CD4-positive, alpha-beta memory T cell (primary cell): ENCODE results near the gene TEAD4. TPM values are rescaled to one million over a fixed set of nuclear protein-coding genes. Genes with fewer than 3 reads are reported as not detected.

Experiments used
- CTCF ChIA-PET: fragments of 350-600 bp; sonication (Branson Sonifier 250); formaldehyde crosslinking; loops from one replicate; lab custom pipeline; 2021; ENCODE audit warnings: inconsistent platforms; ENCODE audit not compliant: partially characterized antibody; lab: Charles Lee
- POLR2A ChIA-PET: fragments of 350-600 bp; sonication (Branson Sonifier 250); formaldehyde crosslinking; loops from one replicate; lab custom pipeline; 2021; ENCODE audit not compliant: partially characterized antibody; lab: Charles Lee
- DNase-seq, 5 donors: peaks; one replicate each; pipeline versions ENCODE4 v3.0.0 to v3.0.0-alpha.2; 2020 to 2022; ENCODE audit warnings: mixed read lengths in 1 of 5
- H3K27ac ChIP-seq: one replicate; pipeline ENCODE4 v1.7.0; 2013; ENCODE audit warnings: low read depth, low read length
- H3K27me3 ChIP-seq: 2 replicates; pipeline ENCODE4 v1.7.0; 2013; ENCODE audit warnings: mild to moderate bottlenecking, low read length, moderate library complexity; ENCODE audit not compliant: insufficient read depth
- H3K36me3 ChIP-seq: 2 replicates; pipeline ENCODE4 v1.7.0; 2013; ENCODE audit warnings: mild to moderate bottlenecking, low read length, moderate library complexity; ENCODE audit not compliant: insufficient read depth
- H3K4me1 ChIP-seq: 2 replicates; pipeline ENCODE4 v1.7.0; 2013; ENCODE audit warnings: mild to moderate bottlenecking, low read length, moderate library complexity; ENCODE audit not compliant: insufficient read depth
- H3K4me3 ChIP-seq, 2 donors: one replicate each; pipeline ENCODE4 v1.7.0; 2013; ENCODE audit warnings: low read length in 2 of 2, mild to moderate bottlenecking in 1 of 2
- H3K9me3 ChIP-seq, 2 donors: one replicate each; pipeline ENCODE4 v1.7.0; 2013; ENCODE audit warnings: low read length in 2 of 2, control low read depth in 1 of 2; ENCODE audit not compliant: control insufficient read depth in 1 of 2
- H3K27ac Mint-ChIP-seq, 7 donors: one replicate each; pipeline ENCODE4 v1.8.0; 2020 to 2021; ENCODE audit warnings: mixed read lengths in 7 of 7, mild to moderate bottlenecking in 6 of 7, inconsistent platforms in 3 of 7, moderate library complexity in 3 of 7
- H3K27me3 Mint-ChIP-seq, 2 donors: one replicate each; pipeline ENCODE4 v1.8.0; 2020 to 2021; ENCODE audit warnings: mixed read lengths in 2 of 2
- H3K36me3 Mint-ChIP-seq, 2 donors: one replicate each; pipeline ENCODE4 v1.8.0; 2020 to 2021; ENCODE audit warnings: mixed read lengths in 2 of 2, inconsistent platforms in 1 of 2, mild to moderate bottlenecking in 1 of 2
- H3K4me1 Mint-ChIP-seq, 4 donors: one replicate each; pipeline ENCODE4 v1.8.0; 2020 to 2021; ENCODE audit warnings: mixed read lengths in 4 of 4, mild to moderate bottlenecking in 1 of 4
- H3K4me3 Mint-ChIP-seq, 8 donors: one replicate each; pipeline ENCODE4 v1.8.0; 2020 to 2021; ENCODE audit warnings: mixed read lengths in 8 of 8, mild to moderate bottlenecking in 7 of 8, moderate library complexity in 6 of 8, inconsistent platforms in 3 of 8
- H3K9me3 Mint-ChIP-seq, 8 donors: one replicate each; pipeline ENCODE4 v1.8.0; 2020 to 2021; ENCODE audit warnings: mixed read lengths in 8 of 8, mild to moderate bottlenecking in 5 of 8, inconsistent platforms in 3 of 8, moderate library complexity in 1 of 8
- intact Hi-C: fragments of 100-400 bp; cut with micrococcal nuclease; formaldehyde crosslinking; loops from one replicate; pipeline ENCODE4 v1.15.1; 2023
- polyA plus RNA-seq, 2 donors: library from polyadenylated mRNA; unstranded; fragments of 300-500 nt; fragmentation: Illumina TruSeq; gene quantifications; one replicate each; pipeline ENCODE4 v1.2.3, GENCODE V29; 2021
- total RNA-seq, 2 experiments: library from RNA; stranded (reverse); gene quantifications; one replicate each; pipeline ENCODE4 v1.2.3, GENCODE V29; 2021

The TEAD4 gene
- total and polyA plus RNA-seq, 4 experiments from 2014 or later, result not detected

GRCh38 chr12:2959505-2960389, 550 bp downstream of the TEAD4 start:
- CTCF ChIA-PET, result no interaction called here
- intact Hi-C loops, result no loop called here
- Mint-ChIP-seq H3K4me1 (peaks cover 11 to 26% (median 18%) of the 10 kb centered on the region in 4 donors), H3K36me3 (no peaks in the 10 kb centered on the region), H3K27me3 (peaks cover 36 to 50% of the 10 kb centered on the region in 2 donors), H3K9me3 (no peaks in the 10 kb centered on the region), H3K4me3 (peak overlapping the region; percentile 31 to 83 (median 64)), H3K27ac (no peak overlapping the region)
- no peaks in the 10 kb centered on the region for H3K9me3 ChIP-seq
- no peak overlapping the region for H3K4me3 ChIP-seq
- no peak overlapping the region for H3K27ac ChIP-seq
- H3K4me1 ChIP-seq, result peaks cover 3% of the 10 kb centered on the region
- POLR2A ChIA-PET, result no interaction called here
- no peaks in the 10 kb centered on the region for H3K36me3 ChIP-seq
- H3K27me3 ChIP-seq, result peaks cover 9% of the 10 kb centered on the region
- DNase-seq, result no peak

- POLR2A ChIA-PET, result no interaction called here
- DNase-seq, result no peak
- Histone ChIP-seq H3K4me3 (no peak overlapping the region), H3K9me3 (no peaks in the 10 kb centered on the region), H3K27me3 (peaks cover 9% of the 10 kb centered on the region), H3K36me3 (no peaks in the 10 kb centered on the region), H3K27ac (no peak overlapping the region), H3K4me1 (peaks cover 3% of the 10 kb centered on the region)
- CTCF ChIA-PET, result no interaction called here
- peaks cover 36 to 50% of the 10 kb centered on the region in 2 donors for H3K27me3 Mint-ChIP-seq
- no peak overlapping the region for H3K27ac Mint-ChIP-seq
- H3K36me3 Mint-ChIP-seq, result no peaks in the 10 kb centered on the region
- intact Hi-C loops, result no loop called here
- peaks cover 11 to 26% (median 18%) of the 10 kb centered on the region in 4 donors for H3K4me1 Mint-ChIP-seq
- H3K9me3 Mint-ChIP-seq, result no peaks in the 10 kb centered on the region
- peak overlapping the region; percentile 46 to 85 (median 66) for H3K4me3 Mint-ChIP-seq
Measured at GRCh38 chr12:2960390-2960956, 1.3 kb downstream of the TEAD4 start.

- intact Hi-C loops, result no loop called here
- no peaks in the 10 kb centered on the region for H3K9me3 ChIP-seq
- no peak for DNase-seq
- no peaks in the 10 kb centered on the region for H3K36me3 ChIP-seq
- H3K27me3 Mint-ChIP-seq, result peaks cover 35 to 49% of the 10 kb centered on the region in 2 donors
- H3K27ac ChIP-seq, result no peak overlapping the region
- ChIA-PET POLR2A (no interaction called here), CTCF (no interaction called here)
- no peak overlapping the region for H3K4me3 ChIP-seq
- H3K27me3 ChIP-seq, result peaks cover 9% of the 10 kb centered on the region
- H3K4me1 Mint-ChIP-seq, result peaks cover 11 to 26% (median 18%) of the 10 kb centered on the region in 4 donors
- peak overlapping the region in 7 of 8 donors; percentile 44 to 67 (median 64) for H3K4me3 Mint-ChIP-seq
- H3K36me3 Mint-ChIP-seq, result no peaks in the 10 kb centered on the region
- H3K27ac Mint-ChIP-seq, result no peak overlapping the region
- peaks cover 3% of the 10 kb centered on the region for H3K4me1 ChIP-seq
- no peaks in the 10 kb centered on the region for H3K9me3 Mint-ChIP-seq
Measured at GRCh38 chr12:2960996-2961616, 1.9 kb downstream of the TEAD4 start.

GRCh38 chr12:2961705-2962104, 2.5 kb downstream of the TEAD4 start:
- H3K4me1 ChIP-seq, result peaks cover 3% of the 10 kb centered on the region
- no peaks in the 10 kb centered on the region for H3K9me3 Mint-ChIP-seq
- POLR2A ChIA-PET, result no interaction called here
- H3K36me3 Mint-ChIP-seq, result no peaks in the 10 kb centered on the region
- H3K36me3 ChIP-seq, result no peaks in the 10 kb centered on the region
- H3K4me3 Mint-ChIP-seq, result peak overlapping the region in 1 of 8 donors; percentile 46
- peaks cover 35 to 47% of the 10 kb centered on the region in 2 donors for H3K27me3 Mint-ChIP-seq
- CTCF ChIA-PET, result no interaction called here
- no peaks in the 10 kb centered on the region for H3K9me3 ChIP-seq
- no peak overlapping the region for H3K27ac ChIP-seq
- DNase-seq, result no peak
- intact Hi-C loops, result no loop called here
- H3K4me1 Mint-ChIP-seq, result peaks cover 11 to 26% (median 18%) of the 10 kb centered on the region in 4 donors
- peaks cover 9% of the 10 kb centered on the region for H3K27me3 ChIP-seq
- no peak overlapping the region for H3K27ac Mint-ChIP-seq
- no peak overlapping the region for H3K4me3 ChIP-seq

GRCh38 chr12:2963154-2963759, 4.1 kb downstream of the TEAD4 start:
- H3K36me3 Mint-ChIP-seq, result no peaks in the 10 kb centered on the region
- H3K36me3 ChIP-seq, result no peaks in the 10 kb centered on the region
- intact Hi-C loops, result no loop called here
- peaks cover 3% of the 10 kb centered on the region for H3K4me1 ChIP-seq
- ChIA-PET POLR2A (no interaction called here), CTCF (no interaction called here)
- peaks cover 9% of the 10 kb centered on the region for H3K27me3 ChIP-seq
- no peak overlapping the region for H3K4me3 Mint-ChIP-seq
- DNase-seq, result no peak
- no peak overlapping the region for H3K27ac Mint-ChIP-seq
- H3K9me3 ChIP-seq, result no peaks in the 10 kb centered on the region
- no peak overlapping the region for H3K4me3 ChIP-seq
- peaks cover 25 to 37% of the 10 kb centered on the region in 2 donors for H3K27me3 Mint-ChIP-seq
- H3K27ac ChIP-seq, result no peak overlapping the region
- peaks cover 9 to 21% (median 15%) of the 10 kb centered on the region in 4 donors for H3K4me1 Mint-ChIP-seq
- H3K9me3 Mint-ChIP-seq, result no peaks in the 10 kb centered on the region

- Mint-ChIP-seq H3K27ac (no peak overlapping the region), H3K4me1 (peaks cover 7 to 16% (median 11%) of the 10 kb centered on the region in 4 donors), H3K36me3 (no peaks in the 10 kb centered on the region), H3K27me3 (peaks cover 20 to 35% of the 10 kb centered on the region in 2 donors), H3K4me3 (no peak overlapping the region), H3K9me3 (no peaks in the 10 kb centered on the region)
- H3K27ac ChIP-seq, result no peak overlapping the region
- ChIA-PET POLR2A (no interaction called here), CTCF (no interaction called here)
- peaks cover 3% of the 10 kb centered on the region for H3K4me1 ChIP-seq
- H3K9me3 ChIP-seq, result no peaks in the 10 kb centered on the region
- intact Hi-C loops, result no loop called here
- H3K36me3 ChIP-seq, result no peaks in the 10 kb centered on the region
- H3K27me3 ChIP-seq, result peaks cover 9% of the 10 kb centered on the region
- no peak overlapping the region for H3K4me3 ChIP-seq
- DNase-seq, result no peak
Measured at GRCh38 chr12:2963760-2964292, 4.6 kb downstream of the TEAD4 start.

- Mint-ChIP-seq H3K4me3 (no peak overlapping the region), H3K27me3 (peaks cover 4 to 19% of the 10 kb centered on the region in 2 donors), H3K27ac (no peak overlapping the region), H3K36me3 (no peaks in the 10 kb centered on the region), H3K4me1 (no peaks in the 10 kb centered on the region), H3K9me3 (no peaks in the 10 kb centered on the region)
- Histone ChIP-seq H3K4me1 (no peaks in the 10 kb centered on the region), H3K27ac (no peak overlapping the region), H3K27me3 (no peaks in the 10 kb centered on the region), H3K9me3 (no peaks in the 10 kb centered on the region), H3K36me3 (no peaks in the 10 kb centered on the region), H3K4me3 (no peak overlapping the region)
- no peak for DNase-seq
- ChIA-PET CTCF (no interaction called here), POLR2A (no interaction called here)
- intact Hi-C loops, result no loop called here
Measured at GRCh38 chr12:2967651-2968050, 8.5 kb downstream of the TEAD4 start.
